ENCODE measurements around the gene MBOAT2. TPM values are rescaled to one million over a fixed set of nuclear protein-coding genes. Genes with fewer than 3 reads are reported as not detected.

Gene MBOAT2
- total and polyA plus RNA-seq, 2 of the 13 experiments (the other 11 are each of a cell fraction or from before 2014, with no cell fraction given): 0.11 to 0.36 TPM

DNA sequence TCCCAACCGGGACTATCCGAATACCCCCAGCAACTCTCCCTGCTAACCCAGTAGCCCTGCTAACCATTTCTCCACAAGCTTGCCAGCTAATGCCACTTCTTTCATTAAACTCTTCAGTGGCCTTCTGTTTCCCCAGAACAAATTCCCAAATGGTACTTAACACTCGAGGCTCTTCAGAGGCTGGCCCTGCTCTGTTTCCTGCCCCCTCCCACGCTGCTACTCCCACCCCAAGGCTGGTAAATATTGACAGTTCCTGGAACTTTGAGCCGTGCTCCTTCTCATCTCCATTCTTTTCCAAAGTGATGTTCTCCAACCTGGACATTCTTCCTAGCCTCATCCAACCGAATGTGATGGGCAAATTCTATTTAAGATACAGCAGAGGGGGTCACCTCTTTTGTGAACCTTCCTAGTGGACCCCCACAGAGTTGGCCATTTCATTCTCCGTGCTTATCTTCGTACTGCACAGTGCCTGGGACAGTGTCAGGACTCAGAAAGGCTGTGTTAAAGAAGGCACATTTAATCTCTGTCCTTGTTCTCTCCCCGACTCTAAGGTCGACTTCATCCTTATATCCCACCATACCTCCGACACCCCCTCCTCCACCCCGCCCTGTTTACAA, 162.9 kb downstream of the MBOAT2 start (continued):
- no peak for TF ChIP-seq UBTF (CRISPR knock-in tag; IDR thresholded peaks at IDR 0.05)
- no peak for TF ChIP-seq ZNF383 (CRISPR knock-in tag; IDR thresholded peaks at IDR 0.05; ENCODE audit: borderline replicate concordance)
- no peak for TF ChIP-seq JUND (CRISPR knock-in tag; IDR thresholded peaks at IDR 0.05)
- TF ChIP-seq ZNF543 (CRISPR knock-in tag; IDR thresholded peaks at IDR 0.05): no peak
- TF ChIP-seq ETV5 (CRISPR knock-in tag; IDR thresholded peaks at IDR 0.05; ENCODE audit: borderline replicate concordance): peak; percentile 92; the same call in 1 of the 2 replicates
- TF ChIP-seq ZMAT5 (CRISPR knock-in tag; IDR thresholded peaks at IDR 0.05; ENCODE audit: borderline replicate concordance, low read depth): no peak
- TF ChIP-seq HMGXB3 (CRISPR knock-in tag; IDR thresholded peaks at IDR 0.05; ENCODE audit: borderline replicate concordance): no peak
- TF ChIP-seq, protein P1, sequence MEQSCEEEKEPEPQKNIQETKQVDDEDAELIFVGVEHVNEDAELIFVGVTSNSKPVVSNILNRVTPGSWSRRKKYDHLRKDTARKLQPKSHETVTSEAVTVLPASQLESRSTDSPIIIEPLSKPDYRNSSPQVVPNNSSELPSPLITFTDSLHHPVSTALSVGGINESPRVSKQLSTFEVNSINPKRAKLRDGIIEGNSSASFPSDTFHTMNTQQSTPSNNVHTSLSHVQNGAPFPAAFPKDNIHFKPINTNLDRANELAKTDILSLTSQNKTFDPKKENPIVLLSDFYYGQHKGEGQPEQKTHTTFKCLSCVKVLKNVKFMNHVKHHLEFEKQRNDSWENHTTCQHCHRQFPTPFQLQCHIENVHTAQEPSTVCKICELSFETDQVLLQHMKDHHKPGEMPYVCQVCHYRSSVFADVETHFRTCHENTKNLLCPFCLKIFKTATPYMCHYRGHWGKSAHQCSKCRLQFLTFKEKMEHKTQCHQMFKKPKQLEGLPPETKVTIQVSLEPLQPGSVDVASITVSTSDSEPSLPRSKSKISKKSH (CRISPR knock-in tag; IDR thresholded peaks at IDR 0.05; ENCODE audit: borderline replicate concordance): no peak
- peak; percentile 66 for TF ChIP-seq KAT8 (CRISPR knock-in tag; IDR thresholded peaks at IDR 0.05)
- no peak; the same call in 1 of the 2 replicates for TF ChIP-seq ZNF275 (CRISPR knock-in tag; IDR thresholded peaks at IDR 0.05; ENCODE audit: borderline replicate concordance)
- peak; percentile 86 for TF ChIP-seq RARA (CRISPR knock-in tag; IDR thresholded peaks at IDR 0.05)
- TF ChIP-seq, protein P2, sequence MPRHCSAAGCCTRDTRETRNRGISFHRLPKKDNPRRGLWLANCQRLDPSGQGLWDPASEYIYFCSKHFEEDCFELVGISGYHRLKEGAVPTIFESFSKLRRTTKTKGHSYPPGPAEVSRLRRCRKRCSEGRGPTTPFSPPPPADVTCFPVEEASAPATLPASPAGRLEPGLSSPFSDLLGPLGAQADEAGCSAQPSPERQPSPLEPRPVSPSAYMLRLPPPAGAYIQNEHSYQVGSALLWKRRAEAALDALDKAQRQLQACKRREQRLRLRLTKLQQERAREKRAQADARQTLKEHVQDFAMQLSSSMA (CRISPR knock-in tag; IDR thresholded peaks at IDR 0.05): peak; percentile 59; the same call in 1 of the 2 replicates
- no peak for TF ChIP-seq RFXANK (CRISPR knock-in tag; IDR thresholded peaks at IDR 0.05)
- no peak; the same call in 1 of the 2 replicates for TF ChIP-seq DMAP1 (CRISPR knock-in tag; IDR thresholded peaks at IDR 0.05)
- TF ChIP-seq PPARG (CRISPR knock-in tag; conservative IDR thresholded peaks at IDR 0.05): peak; percentile 76
- TF ChIP-seq ZNF570 (CRISPR knock-in tag; IDR thresholded peaks at IDR 0.05; ENCODE audit: borderline replicate concordance): no peak
- no peak for TF ChIP-seq ZNF737 (CRISPR knock-in tag; IDR thresholded peaks at IDR 0.05; ENCODE audit: borderline replicate concordance)
- TF ChIP-seq MTA1 (CRISPR knock-in tag; IDR thresholded peaks at IDR 0.05; ENCODE audit: borderline replicate concordance): no peak
- no peak for TF ChIP-seq ZNF468 (CRISPR knock-in tag; IDR thresholded peaks at IDR 0.05)

Measured in HepG2 (cell line).